HG03558 (cell line): ENCODE measurements around the gene FBXO38.

Source experiments
- ATAC-seq: cut with Tn5 transposase; IDR thresholded peaks from one replicate; pipeline ENCODE4 v1.9.1; 2021; ENCODE audit warnings: moderate number of reproducible peaks; ENCODE audit not compliant: unreplicated experiment; ENCODE audit errors: extremely low read depth

FBXO38 gene, protein sequence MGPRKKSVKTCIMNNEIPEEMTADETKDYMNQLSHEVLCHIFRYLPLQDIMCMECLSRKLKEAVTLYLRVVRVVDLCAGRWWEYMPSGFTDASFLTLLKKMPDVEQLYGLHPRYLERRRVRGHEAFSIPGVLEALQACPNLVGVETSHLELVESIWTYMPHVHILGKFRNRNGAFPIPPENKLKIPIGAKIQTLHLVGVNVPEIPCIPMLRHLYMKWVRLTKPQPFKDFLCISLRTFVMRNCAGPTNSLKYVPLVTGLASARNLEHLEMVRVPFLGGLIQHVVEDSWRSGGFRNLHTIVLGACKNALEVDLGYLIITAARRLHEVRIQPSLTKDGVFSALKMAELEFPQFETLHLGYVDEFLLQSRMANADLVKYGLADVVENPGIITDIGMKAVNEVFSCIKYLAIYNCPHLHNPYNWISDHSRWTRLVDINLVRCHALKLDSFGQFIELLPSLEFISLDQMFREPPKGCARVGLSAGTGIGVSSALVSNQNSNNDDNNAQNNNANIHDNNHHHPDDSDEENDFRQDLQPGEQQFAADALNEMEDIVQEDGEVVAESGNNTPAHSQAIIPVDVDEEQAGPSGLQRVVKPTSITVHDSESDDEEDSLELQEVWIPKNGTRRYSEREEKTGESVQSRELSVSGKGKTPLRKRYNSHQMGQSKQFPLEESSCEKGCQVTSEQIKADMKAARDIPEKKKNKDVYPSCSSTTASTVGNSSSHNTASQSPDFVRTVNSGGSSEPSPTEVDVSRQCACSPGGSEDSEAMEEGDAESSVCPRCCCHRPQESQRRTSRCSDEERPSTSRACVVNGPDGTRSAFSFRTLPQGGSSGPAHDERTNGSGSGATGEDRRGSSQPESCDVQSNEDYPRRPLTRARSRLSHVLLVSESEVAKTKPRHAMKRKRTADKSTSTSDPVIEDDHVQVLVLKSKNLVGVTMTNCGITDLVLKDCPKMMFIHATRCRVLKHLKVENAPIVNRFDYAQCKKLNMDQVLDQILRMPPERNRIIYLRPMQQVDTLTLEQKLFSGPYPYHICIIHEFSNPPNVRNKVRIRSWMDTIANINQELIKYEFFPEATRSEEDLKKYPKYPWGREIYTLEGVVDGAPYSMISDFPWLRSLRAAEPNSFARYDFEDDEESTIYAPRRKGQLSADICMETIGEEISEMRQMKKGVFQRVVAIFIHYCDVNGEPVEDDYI

DNA sequence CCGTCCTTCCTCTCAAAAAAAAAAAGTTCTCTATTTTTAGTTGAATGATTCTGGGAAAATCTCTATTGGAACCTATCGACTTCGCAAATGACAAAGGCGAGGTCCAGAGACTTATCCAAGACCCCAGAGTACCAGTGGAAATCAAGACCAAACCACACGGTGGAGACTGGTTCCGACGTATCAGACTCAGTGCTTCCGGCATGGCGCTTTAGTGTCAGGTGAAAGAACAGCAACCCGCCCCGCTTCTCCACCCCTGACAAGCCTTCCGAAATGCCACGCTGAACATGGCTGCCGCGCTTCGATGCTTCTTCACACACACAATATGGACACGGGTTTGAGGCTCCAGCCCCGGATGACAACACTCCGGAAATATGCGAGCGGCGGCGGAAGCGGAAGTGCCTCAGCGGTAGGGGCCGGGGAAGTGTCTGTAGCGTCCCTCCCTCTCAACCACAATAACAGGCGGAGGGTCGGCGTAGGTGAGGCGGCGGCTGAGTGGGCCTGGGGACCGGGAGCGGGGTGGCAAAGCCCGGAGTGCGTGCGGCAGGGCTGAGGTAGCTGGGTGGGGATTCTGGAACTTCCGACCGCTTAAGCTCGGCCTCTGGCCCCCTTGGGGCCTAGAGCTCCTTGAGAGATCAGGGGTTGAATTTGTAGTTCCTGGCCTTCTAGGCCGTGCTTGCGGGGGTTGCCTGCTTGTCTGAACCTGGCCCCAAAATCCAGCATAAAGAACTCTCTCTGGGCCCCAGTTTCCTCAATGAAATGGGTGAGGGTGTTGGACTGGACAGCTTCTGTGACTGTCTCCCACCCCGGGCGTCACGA is at the start of gene FBXO38:
FBXO38 (plus strand) TSS at position 395 of the 816 bp plus-strand sequence. CDS start 10,819 bp downstream, outside the sequence.
- ATAC-seq = peak; percentile 99

DNA sequence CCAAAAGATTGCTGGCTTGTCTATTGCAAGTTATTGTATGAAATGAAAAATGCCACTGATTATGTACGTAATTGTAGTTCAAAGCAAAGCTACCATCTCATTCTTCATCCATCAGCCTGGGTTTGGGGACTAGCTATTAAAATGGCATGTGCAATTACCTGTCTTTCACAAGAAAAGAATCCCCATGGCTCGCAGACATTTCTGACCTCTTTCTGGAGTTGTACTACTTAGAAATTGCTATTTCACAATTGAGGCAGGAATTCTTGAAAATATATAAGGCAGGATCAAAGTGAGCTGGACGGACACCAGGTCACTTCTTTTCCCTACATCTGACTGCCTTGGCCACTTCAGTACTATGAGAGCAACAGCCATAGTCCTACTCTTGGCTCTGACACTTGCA is 48.5 kb upstream of the FBXO38 start, which contains the start of gene SPINK9:
SPINK9 (plus strand) TSS at position 301 of the 400 bp plus-strand sequence; CDS start at position 356, 55 bp downstream.
- no peak for ATAC-seq

DNA sequence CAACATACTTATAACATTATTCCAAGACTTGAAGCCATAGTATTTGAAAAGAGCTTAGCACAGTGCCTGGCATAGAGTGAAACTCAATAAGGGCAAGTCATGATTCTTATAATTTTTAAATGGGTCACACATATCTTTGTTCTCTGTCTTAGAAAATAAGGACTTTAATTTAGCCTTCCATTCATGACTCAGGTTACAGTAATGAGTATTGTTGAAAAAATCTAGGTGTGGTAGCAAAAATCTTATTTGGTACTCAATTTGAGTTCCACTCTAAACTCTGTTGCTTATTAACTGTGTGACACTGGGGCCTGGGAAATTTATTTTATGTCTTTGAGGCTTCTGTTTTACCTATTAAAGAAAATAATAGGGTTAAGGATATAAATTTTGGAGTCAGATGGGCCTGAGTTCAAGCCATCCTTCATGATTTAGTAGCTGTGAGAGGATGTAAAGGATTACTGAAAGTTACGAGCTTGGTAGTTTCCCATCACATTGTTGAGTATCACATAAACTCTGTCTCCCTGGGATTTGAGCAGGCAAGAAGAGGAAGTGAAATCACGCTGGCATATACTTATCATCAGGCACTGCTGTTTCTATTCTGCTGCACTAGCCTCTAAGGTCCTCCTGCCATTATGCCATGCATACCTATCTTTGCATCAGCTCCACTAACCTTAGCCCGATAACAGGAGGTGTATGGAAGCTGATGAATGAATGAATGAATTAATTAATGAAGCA is 46.9 kb upstream of the FBXO38 start:
- ATAC-seq = peak; percentile 54

DNA sequence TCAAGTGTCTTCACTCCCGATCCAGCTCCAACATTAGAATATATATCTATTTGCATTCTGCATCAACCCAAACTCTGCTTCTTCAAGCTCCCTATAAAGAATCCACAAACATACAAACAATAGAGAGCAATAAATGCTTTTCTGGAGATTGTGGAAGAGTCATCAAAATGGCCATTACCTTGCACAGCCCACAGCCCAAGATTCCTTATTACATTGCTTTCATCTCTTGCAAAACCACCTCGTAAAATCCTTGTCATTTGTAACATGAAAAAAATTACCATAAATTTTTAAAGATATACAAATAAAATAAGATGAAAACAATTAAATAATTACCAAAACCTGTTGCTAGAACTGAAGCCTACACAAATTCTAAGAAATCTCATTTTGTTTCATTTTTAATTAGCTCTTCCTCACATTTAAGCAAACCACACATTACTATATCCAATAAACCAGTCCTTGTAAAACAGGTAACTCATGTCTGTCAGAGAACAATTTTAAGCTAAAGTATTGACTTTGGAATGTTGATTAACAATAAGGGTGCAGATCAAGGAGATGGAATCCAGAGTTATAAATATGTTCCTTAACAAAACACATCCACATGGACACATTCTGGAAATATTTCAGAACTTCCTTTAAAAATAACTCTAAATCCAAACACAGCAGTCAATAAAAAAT is 41.2 kb upstream of the FBXO38 start:
- ATAC-seq = no peak

DNA sequence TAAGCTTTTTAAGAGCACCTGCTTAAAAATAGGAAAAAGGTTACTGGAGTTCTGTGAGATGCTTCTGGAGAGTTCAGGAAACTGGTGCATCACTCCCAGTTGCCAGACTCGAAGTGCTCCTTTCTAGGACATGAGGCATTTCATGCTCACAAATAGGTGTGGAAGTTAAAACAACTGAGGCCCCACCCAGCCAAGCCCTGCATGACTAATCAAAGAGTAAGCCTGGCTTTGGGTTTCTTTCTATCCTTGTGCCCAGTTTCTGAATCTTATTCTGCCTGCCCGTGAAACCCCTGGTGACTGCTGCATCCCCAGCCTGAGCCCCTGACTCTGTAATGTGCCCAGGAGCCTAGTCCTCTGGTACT is 40.7 kb upstream of the FBXO38 start:
- ATAC-seq = no peak

DNA sequence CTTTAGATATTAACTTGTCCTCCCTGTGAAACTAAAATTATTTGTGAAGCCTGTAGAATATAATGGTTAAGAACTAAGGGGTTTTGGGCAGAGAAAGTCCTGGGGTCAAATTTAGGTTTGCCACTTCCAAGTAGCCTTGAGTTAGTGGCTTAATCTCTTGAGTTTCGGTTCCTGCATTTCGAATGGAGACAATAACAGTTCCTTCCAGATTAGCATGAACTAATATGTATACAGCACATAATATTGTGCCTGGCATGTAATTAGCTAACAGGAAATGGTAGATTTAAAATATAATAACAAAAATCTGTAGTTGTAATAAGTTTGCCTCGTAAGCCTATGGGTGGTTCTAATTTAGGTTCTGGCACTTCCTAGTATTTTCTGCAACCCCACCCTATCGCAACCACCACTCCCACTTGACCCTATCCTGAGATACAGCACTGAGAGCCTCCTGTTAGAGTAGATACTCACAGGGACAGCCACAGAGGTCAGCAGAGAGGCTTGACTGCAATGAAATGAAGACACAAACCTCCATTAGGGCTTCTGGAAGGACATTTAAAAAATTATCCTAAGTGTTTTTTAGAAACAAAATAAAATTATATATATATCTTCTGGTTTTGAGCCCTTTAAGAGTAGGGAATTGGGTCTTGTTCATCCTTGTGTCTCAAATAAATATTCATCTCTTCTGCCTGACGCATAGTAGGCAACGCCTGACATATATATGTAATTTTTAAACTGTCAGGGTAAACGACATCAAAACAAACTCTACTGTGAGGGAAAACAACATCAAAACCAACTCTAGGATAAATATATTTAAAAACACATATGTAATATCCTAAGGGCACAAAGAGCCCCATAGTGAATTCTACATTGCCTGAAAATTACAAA is 39.9 kb upstream of the FBXO38 start:
- ATAC-seq = no peak

DNA sequence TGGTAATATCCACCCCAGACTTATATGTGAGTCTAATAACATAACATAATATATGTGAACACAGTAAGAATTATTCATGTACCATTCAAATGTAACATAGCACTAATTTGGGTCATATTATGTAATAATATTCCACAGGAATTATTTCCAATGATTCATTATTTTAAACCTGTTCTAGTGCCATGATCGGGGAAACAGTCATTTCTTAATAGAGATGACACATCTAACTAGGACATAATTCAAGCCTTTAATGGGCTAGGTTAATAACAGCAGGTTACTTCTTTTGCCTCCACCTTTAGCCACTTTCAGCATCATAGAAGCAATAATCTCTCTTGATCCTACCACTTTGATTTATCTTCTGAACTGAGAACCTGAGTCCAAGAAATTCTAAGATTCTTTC is 36.1 kb upstream of the FBXO38 start:
- ATAC-seq = no peak

DNA sequence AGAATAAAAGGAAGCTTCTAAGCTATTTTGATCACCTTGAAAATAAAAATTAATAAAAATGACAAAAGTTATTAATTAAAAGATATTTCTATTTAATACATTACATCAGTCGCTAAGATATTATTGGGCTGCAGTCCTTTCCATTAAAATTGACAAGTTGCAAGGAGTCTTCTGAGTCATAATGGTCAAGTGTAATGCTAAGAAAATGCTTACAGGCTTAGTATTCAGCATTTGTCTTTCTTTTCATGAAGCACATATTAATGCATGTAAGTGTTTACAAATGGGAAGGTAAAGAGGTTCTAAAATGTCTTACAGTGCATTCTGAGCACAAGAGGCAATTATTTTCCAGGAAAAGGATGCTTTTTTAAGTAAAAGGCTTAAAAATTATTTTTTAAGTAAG is 31.1 kb upstream of the FBXO38 start:
- no peak for ATAC-seq

DNA sequence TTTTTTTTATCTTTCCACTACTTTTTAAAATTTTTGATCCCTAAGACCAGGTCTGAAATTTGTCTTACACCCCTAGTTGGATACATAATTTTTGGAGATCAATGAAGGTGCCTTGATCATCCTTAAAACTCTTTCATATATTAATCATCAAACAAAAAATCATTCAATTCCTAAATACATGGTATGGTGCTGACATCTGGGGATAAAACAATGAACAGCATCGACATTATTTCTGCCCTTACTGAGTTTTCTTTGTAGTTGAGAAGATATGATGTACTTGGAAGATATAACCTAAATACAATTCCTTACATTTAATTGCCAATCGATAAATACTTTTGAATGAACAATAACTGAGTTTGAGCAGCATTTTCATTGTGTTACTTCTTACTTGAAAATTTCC is 30.1 kb upstream of the FBXO38 start:
- ATAC-seq = no peak

DNA sequence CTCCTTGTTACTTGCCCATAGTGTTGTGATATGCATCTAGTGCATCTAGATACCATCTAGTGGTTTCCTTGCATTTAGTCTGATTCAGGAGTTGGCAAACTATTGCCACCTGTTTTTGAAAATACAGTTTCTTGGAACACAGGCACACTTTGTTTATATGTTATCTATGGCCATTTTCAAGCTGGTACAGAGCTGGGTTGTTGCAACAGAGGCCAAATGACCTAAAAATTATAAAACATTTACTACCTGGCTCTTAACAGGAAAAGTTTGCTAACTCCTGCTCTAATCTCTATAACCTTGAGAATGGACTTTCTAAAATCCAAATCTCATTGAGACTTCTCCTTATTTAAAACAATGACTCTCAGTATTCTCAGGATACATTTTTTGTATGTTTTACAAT is 19.4 kb upstream of the FBXO38 start:
- no peak for ATAC-seq

DNA sequence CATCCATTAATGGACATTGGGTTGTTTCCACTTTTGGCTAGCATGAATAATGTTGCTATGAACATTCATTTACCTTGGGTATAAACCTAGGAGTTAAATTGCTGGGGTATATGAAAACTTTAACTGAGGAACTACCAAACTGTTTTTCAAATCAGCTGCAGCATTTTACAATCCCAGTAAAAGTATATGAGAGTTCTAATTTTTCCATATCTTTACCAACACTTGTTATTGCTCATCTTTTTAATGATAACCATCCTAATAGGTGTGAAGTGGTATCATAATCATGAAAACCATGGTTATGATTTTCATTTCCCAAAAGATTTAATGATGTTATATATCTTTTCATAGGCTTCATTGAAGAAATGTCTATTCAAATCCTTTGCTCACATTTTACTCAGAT is 15.5 kb upstream of the FBXO38 start:
- no peak for ATAC-seq

DNA sequence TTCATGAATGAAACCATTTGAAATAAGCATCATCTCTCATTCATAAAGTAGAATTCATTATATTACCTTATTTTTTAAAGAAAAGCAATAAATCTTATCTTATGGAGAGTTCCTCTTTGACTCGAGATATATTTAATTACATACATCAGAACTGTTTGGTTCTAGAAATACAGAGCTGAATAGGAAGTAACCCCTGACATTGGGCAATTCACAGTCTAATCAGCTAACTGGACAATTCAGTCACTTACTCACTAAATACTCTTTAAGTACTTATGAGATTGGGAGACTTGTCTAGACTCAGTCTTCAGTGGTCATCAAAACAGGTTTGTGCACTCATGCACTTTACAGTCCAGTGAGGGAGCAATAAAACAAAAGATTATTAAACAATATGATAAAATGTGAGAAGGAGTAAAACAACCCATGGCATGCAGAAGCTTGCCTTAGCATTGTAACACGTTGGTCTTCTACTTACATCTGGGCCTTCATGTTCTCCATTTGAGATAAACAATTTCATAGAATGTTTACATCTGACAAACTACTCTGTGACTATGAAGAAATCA is 11.5 kb upstream of the FBXO38 start:
- no peak for ATAC-seq

DNA sequence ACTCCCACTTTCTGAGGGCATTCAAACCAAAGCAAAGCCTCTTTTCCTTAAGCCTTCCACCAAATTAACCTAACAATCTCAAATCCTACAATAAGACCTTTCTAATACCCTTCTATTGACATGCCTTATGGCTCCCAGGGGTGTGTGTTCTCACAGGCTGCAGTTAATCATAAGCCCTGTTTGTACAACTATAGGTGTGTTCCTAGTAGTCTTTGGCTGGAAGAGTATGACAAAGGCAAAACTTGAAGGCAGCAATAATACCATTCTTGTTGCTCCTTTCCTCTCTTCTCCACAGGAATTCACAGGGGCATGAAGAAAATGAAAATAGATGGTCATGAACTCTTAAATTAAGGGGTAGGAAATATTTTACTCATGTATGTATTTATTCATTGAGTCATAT is 10.9 kb upstream of the FBXO38 start:
- no peak for ATAC-seq

DNA sequence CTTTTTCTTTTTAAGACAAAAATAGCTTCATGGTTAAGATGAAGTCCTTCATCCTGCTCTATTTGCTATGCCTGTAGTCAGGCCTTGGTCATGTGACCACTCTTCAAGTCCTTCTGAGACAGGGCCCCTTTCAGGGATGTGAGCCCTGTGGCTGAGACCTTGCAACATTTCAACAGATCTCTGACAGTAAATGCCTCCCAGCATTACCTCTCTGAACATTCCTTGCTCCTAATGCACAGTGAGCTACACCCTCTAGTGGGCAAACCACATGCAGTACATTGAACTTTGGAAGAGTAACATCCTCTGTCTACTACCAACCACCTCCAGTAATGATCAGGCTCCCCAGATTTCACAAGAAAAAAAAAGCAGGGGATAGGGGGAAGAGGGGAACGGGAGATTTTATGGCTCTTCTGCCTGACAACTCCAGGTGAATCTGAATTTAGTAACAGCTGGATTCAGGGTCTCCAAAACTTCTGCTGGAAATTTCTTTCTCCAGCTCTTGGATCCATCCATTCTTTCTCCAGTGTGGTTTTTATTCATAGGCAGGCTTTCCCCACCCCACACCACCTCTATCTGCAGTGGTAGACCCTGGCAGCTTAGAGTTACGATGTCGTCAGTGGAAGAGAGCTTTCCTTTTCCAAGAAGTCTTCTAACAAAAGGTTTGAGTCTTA is 8.9 kb upstream of the FBXO38 start:
- ATAC-seq = peak; percentile 87

DNA sequence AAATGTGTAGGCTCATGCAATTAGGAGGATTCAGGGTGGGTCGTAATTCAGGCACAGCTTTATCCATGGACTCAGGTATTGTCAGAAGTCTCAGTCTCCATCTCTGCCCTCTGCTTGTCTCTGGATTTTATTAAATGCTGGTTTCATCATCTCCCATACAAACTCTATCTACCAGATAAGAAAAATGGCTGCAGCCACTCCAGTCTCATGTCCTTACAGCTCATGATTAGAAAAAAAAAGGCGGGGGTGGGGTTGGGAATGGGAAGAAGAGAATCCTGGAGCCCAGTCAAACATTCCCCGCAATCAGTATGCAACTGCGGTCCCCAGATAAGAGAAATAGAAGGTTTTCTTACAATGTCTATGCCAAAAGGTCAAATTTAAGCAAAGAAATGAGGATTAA is 7.6 kb upstream of the FBXO38 start:
- no peak for ATAC-seq

DNA sequence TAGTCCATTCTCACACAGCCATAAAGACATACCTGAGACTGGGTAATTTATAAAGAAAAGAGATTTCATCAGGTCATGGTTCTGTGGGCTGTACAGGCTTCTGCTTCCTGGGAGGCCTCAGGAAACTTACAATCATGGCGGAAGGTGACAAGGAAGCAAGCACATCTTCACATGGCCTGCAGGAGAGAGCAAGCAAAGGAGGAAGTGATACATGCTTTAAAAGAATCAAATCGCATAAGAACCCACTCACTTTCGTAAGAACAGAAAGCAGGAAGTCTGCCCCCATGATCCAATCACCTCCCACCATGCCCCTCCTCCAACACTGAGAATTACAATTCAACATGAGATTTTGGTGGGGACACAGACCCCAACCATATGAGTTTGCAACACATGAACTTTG is 5.1 kb upstream of the FBXO38 start:
- ATAC-seq = no peak

DNA sequence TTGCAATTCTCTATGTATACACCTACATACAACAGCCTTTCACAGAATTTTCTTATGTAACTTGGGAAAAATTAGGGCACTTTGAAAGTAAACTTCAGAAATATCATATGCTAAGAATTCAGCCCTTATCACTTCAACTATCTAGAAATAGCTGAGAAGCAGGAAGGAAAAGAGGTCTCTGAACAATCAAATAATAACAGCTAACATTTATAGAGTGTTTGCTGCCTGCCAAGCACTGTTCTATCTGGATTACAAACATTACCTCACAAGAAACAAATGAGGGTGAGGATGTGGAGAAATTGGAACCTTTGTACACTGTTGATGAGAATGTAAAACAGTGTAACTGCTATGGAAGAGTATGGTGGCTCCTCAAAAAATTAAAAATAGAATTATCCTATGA is 4.4 kb upstream of the FBXO38 start:
- ATAC-seq = no peak
